OCI-LY7 (cell line): ENCODE data around the gene CFL1. TPM values are rescaled to one million over a fixed set of nuclear protein-coding genes. Genes with fewer than 3 reads are reported as not detected.

ENCODE experiments used
- BruUV-seq: library from RNA; stranded (reverse); fragments of 400-500 nt; replicated peaks from 2 replicates; lab custom pipeline; 2021; lab: Mats Ljungman, UMichigan
- CTCF ChIA-PET: fragments of 300-600 bp; sonication (Branson Sonifier 250); formaldehyde crosslinking; loops from one replicate; lab custom pipeline; 2022; ENCODE audit warnings: antibody characterized with exemption; ENCODE audit not compliant: unreplicated experiment; lab: Charles Lee
- POLR2A ChIA-PET: fragments of 300-600 bp; sonication (Branson Sonifier 250); formaldehyde crosslinking; loops from one replicate; lab custom pipeline; 2022; ENCODE audit warnings: antibody characterized with exemption; lab: Charles Lee
- DNase-seq: peaks from one replicate; pipeline ENCODE4 v3.0.0-alpha.2; 2015; ENCODE audit warnings: low spot score
- H2AFZ ChIP-seq: fragments of 200-600 bp; sonication (generic), shearing (Covaris generic); 2 replicates; pipeline ENCODE4 v1.6.1; 2014; ENCODE audit warnings: mild to moderate bottlenecking, antibody characterized with exemption, low read length, moderate library complexity
- H3K27ac ChIP-seq: fragments of 200-600 bp; sonication (generic); 2 replicates; pipeline ENCODE4 v1.5.1; 2014; ENCODE audit warnings: mixed run types, low read depth, mild to moderate bottlenecking, moderate library complexity, low read length, inconsistent platforms; ENCODE audit not compliant: poor library complexity, severe bottlenecking
- H3K36me3 ChIP-seq: fragments of 200-600 bp; sonication (generic); 2 replicates; pipeline ENCODE4 v1.6.1; 2014; ENCODE audit warnings: mild to moderate bottlenecking, antibody characterized with exemption, low read length, moderate library complexity, mixed read lengths; ENCODE audit not compliant: insufficient read depth
- H3K4me1 ChIP-seq: fragments of 200-600 bp; sonication (generic); 2 replicates; pipeline ENCODE4 v1.5.1; 2014; ENCODE audit warnings: mild to moderate bottlenecking, low read length; ENCODE audit not compliant: insufficient read depth, poor library complexity, severe bottlenecking
- H3K4me2 ChIP-seq: fragments of 200-600 bp; sonication (generic); 2 replicates; pipeline ENCODE4 v1.6.1; 2014; ENCODE audit warnings: mild to moderate bottlenecking, low read length
- H3K4me3 ChIP-seq: fragments of 200-600 bp; sonication (generic); 2 replicates; pipeline ENCODE4 v1.5.1; 2014; ENCODE audit warnings: mild to moderate bottlenecking, low read depth, low read length; ENCODE audit not compliant: poor library complexity, severe bottlenecking
- H3K79me2 ChIP-seq: fragments of 200-600 bp; sonication (generic); 2 replicates; pipeline ENCODE4 v1.6.1; 2016; ENCODE audit warnings: low read depth, mild to moderate bottlenecking, low read length, moderate library complexity, mixed read lengths; ENCODE audit not compliant: insufficient read depth
- H3K9me2 ChIP-seq: fragments of 200-600 bp; sonication (generic); 2 replicates; pipeline ENCODE4 v1.6.1; 2016; ENCODE audit warnings: mild to moderate bottlenecking, low read length, mixed read lengths; ENCODE audit not compliant: insufficient read depth
- H3K9me3 ChIP-seq: fragments of 200-600 bp; sonication (generic); 2 replicates; pipeline ENCODE4 v1.6.1; 2014; ENCODE audit warnings: mild to moderate bottlenecking, mixed run types, low read length, mixed read lengths
- H4K20me1 ChIP-seq: fragments of 200-600 bp; sonication (generic); 2 replicates; pipeline ENCODE4 v1.6.1; 2014; ENCODE audit warnings: mild to moderate bottlenecking, antibody characterized with exemption, low read length, moderate library complexity, mixed read lengths; ENCODE audit not compliant: insufficient read depth
- EZH2phosphoT487 ChIP-seq: fragments of 200-600 bp; sonication (generic); IDR thresholded peaks from 2 replicates; pipeline ENCODE4 v1.6.1; 2018; ENCODE audit warnings: low read depth, borderline replicate concordance, mild to moderate bottlenecking, mixed run types, antibody characterized with exemption, low read length, moderate library complexity, mixed read lengths
- intact Hi-C: fragments of 100-400 bp; cut with micrococcal nuclease; formaldehyde crosslinking; loops from one replicate; pipeline ENCODE4 v1.10.0; 2022; ENCODE audit not compliant: unreplicated experiment
- total RNA-seq, 2 experiments: library from RNA; depleted of rRNA in 1 of 2; stranded (reverse); fragments of >200 nt in 1 of 2; shearing (Covaris generic) in 1 of 2; gene quantifications; 2 replicates each; pipeline ENCODE4 v1.2.3, GENCODE V29; 2014 to 2022
- TF ChIP-seq, protein P1 (sequence below): fragments of 200-600 bp; sonication (generic); conservative IDR thresholded peaks from 2 replicates; pipeline ENCODE4 v1.5.1; 2014; ENCODE audit warnings: mild to moderate bottlenecking, antibody characterized with exemption, low read length, moderate library complexity, mixed read lengths

CFL1 gene
- total RNA-seq, 2 experiments from 2014 or later: 1,019 to 1,119 TPM

DNA sequence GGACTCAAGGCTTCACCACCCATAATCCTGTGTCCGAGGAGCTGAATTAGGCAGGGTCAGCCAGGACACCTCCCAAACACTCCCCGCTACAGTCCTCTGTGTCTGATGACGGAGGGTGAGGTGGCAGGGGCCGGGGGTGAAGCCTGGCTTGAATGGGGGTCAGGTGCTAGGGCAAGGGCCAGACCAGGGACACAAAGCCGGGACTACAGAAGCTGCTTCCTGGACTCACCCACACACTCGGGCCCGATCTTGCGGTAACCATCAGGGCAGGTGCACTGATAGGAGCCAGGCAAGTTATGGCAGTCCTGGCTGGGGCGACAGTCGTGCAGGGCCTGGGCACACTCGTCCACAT, 12.3 kb upstream of the CFL1 start:
- no peaks in the 10 kb centered on the region for H3K79me2 ChIP-seq
- BruUV-seq: no TSS peak
- no peaks in the 10 kb centered on the region for H4K20me1 ChIP-seq
- H3K4me1 ChIP-seq: peaks cover 35% of the 10 kb centered on the region
- H3K9me2 ChIP-seq: no peaks in the 10 kb centered on the region
- no peak overlapping the region for H3K4me2 ChIP-seq
- no peak for DNase-seq
- no peak for TF ChIP-seq EZH2phosphoT487
- TF ChIP-seq, protein P1, sequence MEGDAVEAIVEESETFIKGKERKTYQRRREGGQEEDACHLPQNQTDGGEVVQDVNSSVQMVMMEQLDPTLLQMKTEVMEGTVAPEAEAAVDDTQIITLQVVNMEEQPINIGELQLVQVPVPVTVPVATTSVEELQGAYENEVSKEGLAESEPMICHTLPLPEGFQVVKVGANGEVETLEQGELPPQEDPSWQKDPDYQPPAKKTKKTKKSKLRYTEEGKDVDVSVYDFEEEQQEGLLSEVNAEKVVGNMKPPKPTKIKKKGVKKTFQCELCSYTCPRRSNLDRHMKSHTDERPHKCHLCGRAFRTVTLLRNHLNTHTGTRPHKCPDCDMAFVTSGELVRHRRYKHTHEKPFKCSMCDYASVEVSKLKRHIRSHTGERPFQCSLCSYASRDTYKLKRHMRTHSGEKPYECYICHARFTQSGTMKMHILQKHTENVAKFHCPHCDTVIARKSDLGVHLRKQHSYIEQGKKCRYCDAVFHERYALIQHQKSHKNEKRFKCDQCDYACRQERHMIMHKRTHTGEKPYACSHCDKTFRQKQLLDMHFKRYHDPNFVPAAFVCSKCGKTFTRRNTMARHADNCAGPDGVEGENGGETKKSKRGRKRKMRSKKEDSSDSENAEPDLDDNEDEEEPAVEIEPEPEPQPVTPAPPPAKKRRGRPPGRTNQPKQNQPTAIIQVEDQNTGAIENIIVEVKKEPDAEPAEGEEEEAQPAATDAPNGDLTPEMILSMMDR: no peak
- intact Hi-C loops: no loop called here
- H3K36me3 ChIP-seq: peaks cover 21% of the 10 kb centered on the region; the same call in 1 of the 2 replicates
- POLR2A ChIA-PET: interaction anchor here (0.8 kb wide), 1 partner anchor 20 kb away, joined by 3 read pairs; the partner anchor contains the start of gene CCDC85B
- no peaks in the 10 kb centered on the region for H3K9me3 ChIP-seq
- no peak overlapping the region for H3K4me3 ChIP-seq
- no peak overlapping the region for H2AFZ ChIP-seq
- no peak overlapping the region for H3K27ac ChIP-seq
- CTCF ChIA-PET: interaction anchor here (1.3 kb wide), 1 partner anchor 11 kb away, joined by 4 read pairs; the partner anchor contains the start of gene MUS81

DNA sequence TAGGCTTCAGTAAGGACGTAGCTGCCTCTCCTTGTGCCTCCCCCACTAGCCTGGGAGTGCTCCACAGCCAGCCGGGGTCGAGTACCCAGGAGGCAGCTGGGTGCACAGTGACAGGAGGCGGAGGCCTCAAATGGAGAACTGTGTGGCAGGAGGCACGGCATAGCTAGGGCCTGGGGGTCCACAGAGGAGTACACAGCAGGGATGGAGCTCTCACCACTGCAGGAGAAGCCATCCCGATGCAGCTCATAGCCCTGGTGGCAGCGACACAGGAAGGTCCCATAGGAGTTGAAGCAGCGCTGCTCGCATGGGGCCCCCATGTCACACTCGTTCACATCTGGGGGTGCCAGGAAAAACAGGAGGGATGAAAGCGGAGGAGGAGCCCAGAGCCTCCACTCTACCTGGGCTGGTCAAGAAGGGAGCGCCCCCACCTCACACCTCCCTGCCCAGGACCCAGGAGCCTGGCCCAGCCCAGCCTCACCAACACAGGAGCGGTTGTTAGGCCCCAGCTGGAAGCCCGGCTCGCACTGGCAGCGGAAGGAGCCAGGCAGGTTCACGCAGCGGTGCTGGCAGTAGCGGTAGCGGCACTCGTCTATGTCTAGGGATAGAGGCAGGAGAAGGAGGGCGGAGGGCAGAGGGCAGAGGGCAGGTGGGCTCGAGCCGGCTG, 11.8 kb upstream of the CFL1 start:
- no peaks in the 10 kb centered on the region for H3K79me2 ChIP-seq
- no peak overlapping the region for H3K27ac ChIP-seq
- intact Hi-C loops: no loop called here
- H3K4me2 ChIP-seq: no peak overlapping the region
- H4K20me1 ChIP-seq: no peaks in the 10 kb centered on the region
- no peak for TF ChIP-seq EZH2phosphoT487
- TF ChIP-seq, protein P1: no peak
- DNase-seq: no peak
- H3K9me3 ChIP-seq: no peaks in the 10 kb centered on the region
- POLR2A ChIA-PET: interaction anchor here (0.8 to 1.4 kb wide), 2 partner anchors 19 to 20 kb away, joined by 3 to 7 read pairs; partner anchors contain the start of genes CCDC85B and FIBP
- no peak overlapping the region for H3K4me3 ChIP-seq
- BruUV-seq: no TSS peak
- H2AFZ ChIP-seq: no peak overlapping the region
- H3K4me1 ChIP-seq: peaks cover 35% of the 10 kb centered on the region
- H3K9me2 ChIP-seq: no peaks in the 10 kb centered on the region
- CTCF ChIA-PET: interaction anchor here (0.6 to 1.3 kb wide), 2 partner anchors 10 to 278 kb away, joined by 4 to 8 read pairs; partner anchors contain the start of gene MUS81
- peaks cover 26% of the 10 kb centered on the region for H3K36me3 ChIP-seq

DNA sequence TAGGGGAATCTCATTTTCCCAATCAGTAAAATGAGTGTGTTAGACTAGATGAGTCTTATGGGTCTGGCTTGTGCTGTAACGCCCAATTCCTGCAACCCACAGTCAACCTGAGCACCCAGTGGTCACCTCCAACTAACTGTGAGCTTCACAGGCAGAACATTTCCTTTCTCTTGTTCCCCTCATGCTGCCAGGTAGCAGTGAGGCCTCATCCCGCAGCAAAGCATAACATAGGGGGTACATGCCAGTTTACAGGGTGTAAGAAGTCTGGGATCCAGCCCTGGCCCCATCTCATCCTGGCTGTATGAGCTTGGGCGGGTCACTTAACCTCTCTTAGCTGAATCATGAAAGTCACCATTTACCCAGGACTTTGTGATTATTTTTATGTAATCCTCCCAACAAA, 10.9 kb upstream of the CFL1 start:
- Histone ChIP-seq H3K9me2 (no peaks in the 10 kb centered on the region), H3K4me1 (peaks cover 30% of the 10 kb centered on the region), H3K27ac (no peak overlapping the region), H3K4me2 (no peak overlapping the region), H3K36me3 (peaks cover 35% of the 10 kb centered on the region), H3K79me2 (no peaks in the 10 kb centered on the region), H3K4me3 (no peak overlapping the region), H2AFZ (no peak overlapping the region), H3K9me3 (no peaks in the 10 kb centered on the region), H4K20me1 (no peaks in the 10 kb centered on the region)
- no peak for DNase-seq
- TSS peak; percentile 27 for BruUV-seq
- ChIA-PET POLR2A (interaction anchor here (0.6 to 1.4 kb wide), 2 partner anchors 20 to 46 kb away, joined by 3 to 7 read pairs; partner anchors contain the start of gene FIBP), CTCF (no interaction called here)
- no peak for TF ChIP-seq EZH2phosphoT487
- TF ChIP-seq, protein P1: no peak
- intact Hi-C loops: no loop called here
